ENCODE measurements around the gene SRRD. TPM values are rescaled to one million over a fixed set of nuclear protein-coding genes. Genes with fewer than 3 reads are reported as not detected.

SRRD gene
- total and polyA plus RNA-seq, 2 of the 8 experiments (the other 6 are each of a cell fraction or from before 2014, with no cell fraction given): 17.1 to 25.3 TPM

GRCh38 chr22:26480611-26480932 lies 3.1 kb upstream of the SRRD start (continued):
- TF ChIP-seq CHD7 (IDR thresholded peaks at IDR 0.05; ENCODE audit: insufficient replicate concordance, low read length) (no peak), NANOG (IDR thresholded peaks at IDR 0.05; ENCODE audit: insufficient read depth, low read depth, low read length, poor library complexity, severe bottlenecking) (no peak), TCF12 (IDR thresholded peaks at IDR 0.05; ENCODE audit: low read depth, low read length) (no peak), RAD21 (IDR thresholded peaks at IDR 0.05 in 1 of 2, conservative IDR thresholded peaks at IDR 0.05 in 1 of 2; ENCODE audit: low read depth in 2 of 2, low read length in 2 of 2) (no peak), CBX5 (IDR thresholded peaks at IDR 0.05; ENCODE audit: low read depth, low read length) (no peak), RBBP5 (IDR thresholded peaks at IDR 0.05; ENCODE audit: borderline replicate concordance, low read depth, low read length) (no peak), PHF8 (conservative IDR thresholded peaks at IDR 0.05; ENCODE audit: low read depth, low read length) (no peak)
